SK-N-SH (cell line): ENCODE measurements around the gene CYBRD1.

ENCODE experiments used
- CHD2 ChIP-seq: fragments of 150-350 bp; IDR thresholded peaks from 2 replicates; pipeline ENCODE4 v1.6.1; 2018; ENCODE audit warnings: low read length; ENCODE audit not compliant: partially characterized antibody
- CTCF ChIP-seq: fragments of 200-600 bp; sonication (generic); IDR thresholded peaks from 2 replicates; pipeline ENCODE4 v1.6.1; 2017; ENCODE audit warnings: antibody characterized with exemption, mild to moderate bottlenecking, moderate library complexity
- EP300 ChIP-seq, 2 experiments: IDR thresholded peaks; 2 replicates each; pipeline versions ENCODE4 v1.4.0 to v1.6.1; 2012; ENCODE audit warnings: borderline replicate concordance in 1 of 2, low read depth in 1 of 2, low read length in 1 of 2
- EZH2phosphoT487 ChIP-seq: fragments of 200-600 bp; sonication (generic); IDR thresholded peaks from 2 replicates; pipeline ENCODE4 v1.6.1; 2017; ENCODE audit warnings: low read depth, mixed run types, mild to moderate bottlenecking, antibody characterized with exemption, moderate library complexity, borderline replicate concordance
- FOXJ3 ChIP-seq: sonication (generic); formaldehyde crosslinking; IDR thresholded peaks from 2 replicates; pipeline ENCODE4 v1.5.1; 2020; ENCODE audit warnings: mild to moderate bottlenecking, missing genetic modification reagents
- MAX ChIP-seq: IDR thresholded peaks from 2 replicates; pipeline ENCODE4 v1.4.0; 2012; ENCODE audit warnings: low read depth
- NFIC ChIP-seq: IDR thresholded peaks from 2 replicates; pipeline ENCODE4 v1.4.0; 2012; ENCODE audit warnings: borderline replicate concordance
- POLR2AphosphoS5 ChIP-seq: IDR thresholded peaks from 2 replicates; pipeline ENCODE4 v1.6.1; 2012; ENCODE audit warnings: low read depth, low read length
- RCOR1 ChIP-seq: fragments of 150-350 bp; IDR thresholded peaks from 2 replicates; pipeline ENCODE4 v1.6.1; 2017; ENCODE audit warnings: antibody characterized with exemption, low read length
- RFX5 ChIP-seq: IDR thresholded peaks from 2 replicates; pipeline ENCODE4 v1.6.1; 2012; ENCODE audit warnings: mild to moderate bottlenecking, improper control_type of control experiment, low read length
- SIN3A ChIP-seq: IDR thresholded peaks from 2 replicates; pipeline ENCODE4 v1.6.1; 2012; ENCODE audit warnings: low read depth, mild to moderate bottlenecking, low read length, moderate library complexity, borderline replicate concordance
- TAF1 ChIP-seq: IDR thresholded peaks from 2 replicates; pipeline ENCODE4 v1.6.1; 2012; ENCODE audit warnings: low read depth, mild to moderate bottlenecking, low read length, moderate library complexity, borderline replicate concordance
- USF1 ChIP-seq: IDR thresholded peaks from 2 replicates; pipeline ENCODE4 v1.4.0; 2012; ENCODE audit warnings: low read depth, borderline replicate concordance

GRCh38 chr2:171479154-171479814 is 43.0 kb upstream of the CYBRD1 start:
- TF ChIP-seq SIN3A: no peak
- no peak for TF ChIP-seq CHD2
- TF ChIP-seq MAX: no peak
- TF ChIP-seq CTCF: no peak
- TF ChIP-seq USF1: no peak
- no peak for TF ChIP-seq RFX5
- peak; percentile 67 for TF ChIP-seq NFIC
- no peak for TF ChIP-seq RCOR1
- no peak for TF ChIP-seq EZH2phosphoT487
- no peak for TF ChIP-seq POLR2AphosphoS5
- no peak for TF ChIP-seq TAF1
- TF ChIP-seq FOXJ3: no peak
- TF ChIP-seq EP300 (IDR thresholded peaks at IDR 0.05; ENCODE audit: borderline replicate concordance in 1 of 2, low read depth in 1 of 2, low read length in 1 of 2): no peak
